HG02981 (cell line): ENCODE results near the gene SMO.

Experiments used
- ATAC-seq: cut with Tn5 transposase; IDR thresholded peaks from one replicate; pipeline ENCODE4 v1.9.1; 2021; ENCODE audit warnings: mild to moderate bottlenecking, moderate library complexity; ENCODE audit not compliant: unreplicated experiment

SMO gene

GRCh38 chr7:129188372-129188891 lies at the start of gene SMO:
Gene SMO (plus strand): TSS chr7:129188633. CDS start chr7:129189152, 519 bp downstream.
- ATAC-seq = no peak

- ATAC-seq = no peak
Observed at GRCh38 chr7:129143724-129144094, 44.7 kb upstream of the SMO start.

- peak; percentile 68 for ATAC-seq
Observed at GRCh38 chr7:129144095-129144833, 44.2 kb upstream of the SMO start, which contains the start of gene TSPAN33. Gene TSPAN33 (plus strand): TSS chr7:129144707. CDS start chr7:129144981, 274 bp downstream.

- peak; percentile 13 for ATAC-seq
Observed at GRCh38 chr7:129144834-129145668, 43.4 kb upstream of the SMO start.

GRCh38 chr7:129146237-129146979 lies 42.0 kb upstream of the SMO start:
- ATAC-seq = peak; percentile 70

GRCh38 chr7:129147731-129148130 lies 40.7 kb upstream of the SMO start:
- ATAC-seq = no peak

GRCh38 chr7:129149511-129149910 lies 38.9 kb upstream of the SMO start:
- ATAC-seq = no peak

GRCh38 chr7:129150199-129150996 lies 38.0 kb upstream of the SMO start:
- no peak for ATAC-seq

- no peak for ATAC-seq
Observed at GRCh38 chr7:129157651-129158050, 30.8 kb upstream of the SMO start.

- ATAC-seq = no peak
Observed at GRCh38 chr7:129159539-129159938, 28.9 kb upstream of the SMO start.

GRCh38 chr7:129160161-129160905 lies 28.1 kb upstream of the SMO start:
- ATAC-seq = no peak

GRCh38 chr7:129161524-129162225 lies 26.8 kb upstream of the SMO start:
- ATAC-seq = no peak

- no peak for ATAC-seq
Observed at GRCh38 chr7:129162732-129163131, 25.7 kb upstream of the SMO start.

GRCh38 chr7:129163875-129164544 lies 24.4 kb upstream of the SMO start:
- ATAC-seq = no peak

- peak; percentile 51 for ATAC-seq
Observed at GRCh38 chr7:129166745-129167144, 21.7 kb upstream of the SMO start.

GRCh38 chr7:129167817-129168216 lies 20.6 kb upstream of the SMO start:
- ATAC-seq = no peak

- no peak for ATAC-seq
Observed at GRCh38 chr7:129168231-129169021, 20.0 kb upstream of the SMO start.
